Measurements from ENCODE around the gene SNX3. TPM values are rescaled to one million over a fixed set of nuclear protein-coding genes. Genes with fewer than 3 reads are reported as not detected.

The SNX3 gene
- polyA plus RNA-seq, 4 donors = 238 to 277 (median 270) TPM

GRCh38 chr6:108171918-108172516 lies 88.8 kb downstream of the SNX3 start:
- DNase-seq (ENCODE audit: low read depth in 4 of 4, low spot score in 3 of 4) = no peak

- no peak for DNase-seq (ENCODE audit: low read depth in 4 of 4, low spot score in 3 of 4)
These were observed 89.4 kb downstream of the SNX3 start for GRCh38 chr6:108171291-108171917.

GRCh38 chr6:108170332-108171290 lies 90.2 kb downstream of the SNX3 start:
- DNase-seq (ENCODE audit: low read depth in 4 of 4, low spot score in 3 of 4) = no peak

GRCh38 chr6:108169464-108170331 lies 91.1 kb downstream of the SNX3 start:
- no peak for DNase-seq (ENCODE audit: low read depth in 4 of 4, low spot score in 3 of 4)

GRCh38 chr6:108168501-108169463 lies 92.1 kb downstream of the SNX3 start:
- no peak for DNase-seq (ENCODE audit: low read depth in 4 of 4, low spot score in 3 of 4)

- DNase-seq (ENCODE audit: low read depth in 4 of 4, low spot score in 3 of 4) = no peak
These were observed 92.8 kb downstream of the SNX3 start for GRCh38 chr6:108168090-108168463.

- no peak for DNase-seq (ENCODE audit: low read depth in 4 of 4, low spot score in 3 of 4)
These were observed 93.3 kb downstream of the SNX3 start for GRCh38 chr6:108167449-108168089.

GRCh38 chr6:108166664-108167448 lies 94.0 kb downstream of the SNX3 start:
- no peak for DNase-seq (ENCODE audit: low read depth in 4 of 4, low spot score in 3 of 4)

GRCh38 chr6:108165714-108166663 lies 94.9 kb downstream of the SNX3 start, which contains the start of gene NR2E1:
TSS of gene NR2E1 (plus strand) at chr6:108166022. CDS start at chr6:108166766, 744 bp downstream.
- DNase-seq (ENCODE audit: low read depth in 4 of 4, low spot score in 3 of 4) = no peak

- DNase-seq (ENCODE audit: low read depth in 4 of 4, low spot score in 3 of 4) = no peak
These were observed 95.8 kb downstream of the SNX3 start for GRCh38 chr6:108164815-108165706.

GRCh38 chr6:108164543-108164814 lies 96.4 kb downstream of the SNX3 start:
- DNase-seq (ENCODE audit: low read depth in 4 of 4, low spot score in 3 of 4) = no peak

GRCh38 chr6:108163644-108164542 lies 96.9 kb downstream of the SNX3 start:
- DNase-seq (ENCODE audit: low read depth in 4 of 4, low spot score in 3 of 4) = no peak

- no peak for DNase-seq (ENCODE audit: low read depth in 4 of 4, low spot score in 3 of 4)
These were observed 97.6 kb downstream of the SNX3 start for GRCh38 chr6:108163267-108163643.

- DNase-seq (ENCODE audit: low read depth in 4 of 4, low spot score in 3 of 4) = no peak
These were observed 99.0 kb downstream of the SNX3 start for GRCh38 chr6:108161724-108162282.
